Hematopoietic multipotent progenitor cell treated with erythropoietin and hydrocortisone succinate and interleukin-3 and kit ligand, for 15 days (in vitro differentiated cells): ENCODE results near the gene INSC.

Experiments used
- DNase-seq: peaks from one replicate; pipeline ENCODE4 v3.0.0-alpha.2; 2015; ENCODE audit warnings: low spot score

Gene INSC

DNA sequence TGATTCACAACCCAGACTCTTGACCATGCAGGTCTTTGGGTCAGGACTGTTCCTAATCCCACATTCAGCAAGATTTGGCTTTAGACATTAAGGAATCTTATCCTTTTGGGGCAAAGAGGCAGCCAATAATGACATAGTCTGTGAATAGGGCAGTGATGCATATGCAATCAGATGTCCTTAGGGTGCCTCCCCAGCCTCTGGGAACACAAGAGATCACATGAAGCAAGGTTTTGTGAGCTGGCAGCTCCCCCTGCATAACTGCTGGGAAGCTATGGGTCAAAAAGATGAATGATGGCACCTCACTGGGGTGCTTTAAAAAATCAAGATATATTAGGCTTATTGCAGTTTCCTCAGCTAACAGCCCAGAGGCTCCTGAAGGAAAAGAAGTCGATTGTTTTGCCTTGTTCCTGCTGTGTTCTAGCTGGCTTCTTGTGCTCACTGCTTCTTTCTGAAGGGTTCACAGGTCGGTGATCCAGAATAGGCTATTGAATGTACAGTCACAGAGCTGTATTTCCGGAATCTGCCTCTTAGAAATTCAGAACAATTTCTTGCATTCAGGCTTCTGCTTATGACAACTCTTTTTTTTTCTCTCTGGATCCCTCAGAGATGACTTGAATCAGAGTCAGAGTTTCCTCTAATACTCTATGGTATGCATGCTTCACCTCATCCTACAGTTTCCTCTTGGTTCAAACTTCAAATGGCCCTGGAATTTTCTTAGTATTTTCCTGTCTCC is 31.7 kb downstream of the INSC start:
- no peak for DNase-seq

DNA sequence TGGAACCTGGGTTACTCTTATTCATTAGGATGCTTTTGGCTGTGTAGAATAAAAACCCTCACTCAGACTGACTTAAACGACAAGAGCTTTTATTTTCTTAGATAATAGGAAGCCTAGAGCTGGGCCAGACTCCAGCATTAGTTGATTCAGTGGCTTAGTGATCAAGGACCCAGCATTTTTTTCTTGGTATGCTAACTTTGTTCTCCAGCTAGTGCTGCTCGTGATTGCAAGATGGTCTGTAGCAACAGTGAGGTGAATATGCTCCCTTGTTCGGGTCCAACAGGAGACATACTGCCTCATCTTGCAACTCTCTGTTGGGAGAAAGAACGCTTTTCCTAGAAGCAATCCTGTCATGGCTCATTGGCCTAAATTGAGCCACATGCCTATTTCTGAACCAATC is 33.4 kb downstream of the INSC start:
- DNase-seq = no peak

DNA sequence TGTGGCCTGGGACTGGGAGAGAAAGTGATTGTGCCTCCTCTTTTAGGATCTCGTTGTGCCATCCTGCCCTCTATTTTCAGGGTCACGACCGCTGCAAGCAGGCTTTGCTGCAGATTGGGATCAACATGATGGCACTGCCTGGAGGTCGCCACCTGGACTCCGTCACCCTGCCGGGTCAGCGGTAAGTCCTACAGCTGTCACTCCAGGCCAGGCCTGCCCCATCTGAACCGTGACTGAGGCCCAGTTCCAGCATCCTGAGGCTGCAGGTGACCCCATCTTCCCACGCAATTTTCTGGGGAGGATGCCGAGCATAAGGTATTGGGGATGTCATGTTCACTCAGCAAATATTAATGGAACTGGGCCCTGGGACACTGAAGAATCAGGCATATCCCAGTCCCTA is 34.3 kb downstream of the INSC start:
- no peak for DNase-seq

DNA sequence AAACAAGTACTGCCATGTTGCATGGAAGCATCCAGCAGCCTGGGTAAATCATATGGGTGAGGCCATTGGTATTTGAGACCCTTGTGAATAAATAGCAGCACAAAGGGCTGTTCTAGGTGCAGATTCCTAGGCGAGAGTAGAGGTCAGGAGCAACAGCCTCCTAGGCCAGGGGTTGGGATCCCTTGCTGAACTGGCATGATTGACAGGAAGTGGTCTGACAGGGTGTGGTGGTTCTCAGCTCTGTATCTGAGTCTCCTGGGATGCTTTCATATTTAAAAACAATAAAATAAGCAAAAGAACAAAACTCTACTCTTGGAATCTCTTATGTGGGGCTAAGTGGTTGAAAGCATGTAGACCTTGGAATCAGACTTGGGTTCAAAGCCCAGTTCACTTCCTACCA is 35.8 kb downstream of the INSC start:
- DNase-seq = no peak

DNA sequence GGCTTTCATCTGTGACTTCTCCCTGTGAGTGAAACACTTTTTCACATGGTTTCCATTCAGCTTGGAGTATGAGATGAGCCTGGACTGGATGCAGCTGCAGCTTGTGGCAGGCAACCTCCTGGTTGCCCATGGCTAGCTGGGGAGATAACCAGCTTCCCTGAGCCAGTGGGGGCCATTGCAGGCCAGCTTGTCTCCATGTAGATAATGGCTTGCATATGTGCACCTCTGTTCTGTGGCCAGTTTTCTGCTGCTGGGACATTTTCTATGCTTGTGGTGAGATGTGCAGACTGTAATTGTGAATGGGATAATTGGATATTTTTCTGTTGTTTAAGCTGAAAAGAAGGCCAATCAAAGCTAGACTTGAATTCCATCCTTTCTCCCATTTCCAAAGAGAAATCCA is 38.5 kb downstream of the INSC start:
- DNase-seq = no peak

DNA sequence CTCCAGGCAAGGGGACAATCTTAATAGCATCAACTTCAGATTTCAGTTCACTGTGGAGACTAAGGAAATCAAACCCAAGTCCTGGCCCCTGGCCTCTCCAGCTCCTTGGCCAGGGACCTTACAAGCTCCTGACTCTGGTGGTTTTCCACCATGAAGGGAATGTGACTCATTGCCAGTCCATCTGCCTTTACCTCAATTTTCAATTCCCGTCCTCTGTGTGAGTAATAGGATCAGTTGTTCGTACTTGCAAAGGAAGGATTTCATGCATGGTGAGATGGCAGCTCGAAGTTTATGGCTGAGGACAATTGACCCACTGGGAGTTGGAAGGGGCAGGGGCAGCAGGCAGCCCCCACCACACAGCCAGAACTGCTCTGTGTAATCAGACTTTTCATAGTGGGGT is 42.5 kb downstream of the INSC start:
- no peak for DNase-seq

DNA sequence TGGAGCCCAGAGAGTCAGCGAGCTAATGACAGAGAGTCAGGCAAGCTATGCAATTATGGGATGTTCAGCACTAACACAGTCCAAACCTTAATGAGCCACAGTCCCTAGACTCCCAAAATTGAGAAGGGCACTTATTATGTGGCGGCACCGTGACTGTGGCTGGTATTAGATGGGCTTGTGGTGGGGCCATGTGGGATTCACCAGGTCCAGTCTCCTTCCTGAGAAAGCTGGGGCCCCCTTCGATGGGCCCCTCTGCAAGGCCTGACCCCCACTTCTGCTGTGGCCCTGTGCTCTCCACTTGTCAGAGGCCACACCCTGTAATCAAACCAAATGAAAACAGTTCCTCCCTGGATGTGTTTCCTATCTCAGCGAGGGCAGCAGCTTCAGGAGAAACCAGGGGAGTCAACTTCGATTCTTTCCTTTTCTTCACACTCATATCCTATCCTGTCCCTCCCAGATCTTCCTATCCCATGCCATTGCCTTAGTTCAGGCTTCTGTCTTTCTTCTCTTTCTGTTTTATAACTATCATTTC is 42.9 kb downstream of the INSC start:
- no peak for DNase-seq

DNA sequence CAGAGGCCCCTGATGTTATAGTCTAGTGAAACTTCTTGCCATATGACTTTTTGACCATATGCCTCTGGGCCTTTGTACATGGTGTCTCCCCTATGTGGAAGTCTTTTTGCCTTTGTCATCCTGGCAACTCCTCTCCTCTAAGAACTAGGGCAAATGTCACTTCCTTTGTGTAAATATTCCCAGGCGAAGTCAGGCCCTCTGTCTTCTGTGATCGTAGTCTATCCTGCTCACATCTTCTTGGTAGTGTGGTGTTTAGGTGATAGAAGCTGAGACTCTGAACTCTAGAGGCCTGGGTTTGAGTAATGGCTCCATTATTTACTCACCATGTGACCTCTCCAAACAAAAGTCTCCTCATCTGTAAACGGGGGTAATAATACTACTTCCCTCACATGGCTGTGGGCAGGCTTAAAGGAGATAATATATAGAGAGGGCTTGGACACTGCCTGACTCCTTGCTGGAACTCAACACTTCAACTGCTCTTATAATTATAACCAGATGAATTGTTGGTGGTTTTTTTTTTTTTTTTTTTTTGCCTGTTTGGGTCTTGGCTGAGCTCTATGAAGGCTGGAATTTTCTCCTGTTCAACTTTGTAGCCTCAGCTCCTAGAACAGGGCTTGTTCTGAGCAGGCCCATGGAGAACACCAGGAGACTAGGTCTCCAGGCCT is 43.8 kb downstream of the INSC start:
- no peak for DNase-seq

DNA sequence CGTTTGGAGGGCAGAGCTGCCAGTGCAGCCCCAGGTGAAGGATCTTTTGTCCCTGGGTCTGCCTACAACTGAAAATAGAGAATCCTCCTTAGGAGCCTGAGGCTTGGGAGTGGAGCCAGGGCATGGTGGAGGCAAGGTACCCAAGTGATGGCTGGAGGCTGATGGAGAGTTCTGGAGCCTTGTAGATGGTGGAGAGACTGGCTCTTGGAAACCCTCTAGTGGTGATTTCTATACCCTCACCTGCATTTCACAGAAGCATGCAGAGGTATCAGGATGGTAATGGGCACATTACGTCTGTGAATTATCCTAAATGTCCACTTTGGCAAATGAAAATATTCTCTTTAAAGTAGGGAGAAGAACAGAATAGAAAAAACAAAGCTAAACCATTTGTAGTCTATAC is 44.4 kb downstream of the INSC start:
- no peak for DNase-seq

DNA sequence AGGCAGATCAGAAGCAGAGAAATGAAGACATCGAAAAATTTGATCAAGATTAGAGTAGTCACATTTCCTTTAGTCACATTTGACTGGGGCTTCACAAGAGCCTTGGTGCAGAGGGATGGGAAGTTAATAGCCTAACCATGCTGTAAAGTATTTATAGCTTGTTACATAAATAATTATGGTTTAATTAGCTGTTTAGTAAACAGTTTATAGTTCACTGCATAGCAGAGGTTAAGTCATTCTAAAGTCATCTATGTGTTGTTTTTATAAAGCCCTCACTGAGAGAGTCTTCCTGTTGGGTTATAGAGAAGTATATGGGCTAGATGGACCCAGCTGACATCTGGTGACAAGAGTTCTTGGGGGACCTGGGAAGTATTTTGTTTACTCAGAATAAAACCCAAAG is 47.1 kb downstream of the INSC start:
- DNase-seq = no peak

DNA sequence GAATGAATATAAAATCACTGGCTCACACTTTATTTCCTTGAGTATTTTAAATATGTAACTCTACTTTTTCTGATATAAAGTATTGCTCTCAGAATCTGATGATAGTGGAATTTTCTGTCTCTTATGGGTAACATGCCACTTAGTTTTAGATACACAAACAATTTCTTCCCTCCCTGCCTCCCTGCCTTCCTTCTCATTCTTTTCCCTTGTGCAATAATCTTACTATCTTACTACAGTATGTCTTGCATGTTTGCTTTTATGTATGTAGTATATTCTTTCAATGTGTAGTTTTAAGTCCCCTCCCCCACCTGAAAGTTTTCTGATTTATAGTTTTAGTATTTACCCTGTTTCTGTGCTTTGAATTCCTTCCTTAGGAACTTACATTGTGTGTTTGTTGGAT is 48.4 kb downstream of the INSC start:
- no peak for DNase-seq

DNA sequence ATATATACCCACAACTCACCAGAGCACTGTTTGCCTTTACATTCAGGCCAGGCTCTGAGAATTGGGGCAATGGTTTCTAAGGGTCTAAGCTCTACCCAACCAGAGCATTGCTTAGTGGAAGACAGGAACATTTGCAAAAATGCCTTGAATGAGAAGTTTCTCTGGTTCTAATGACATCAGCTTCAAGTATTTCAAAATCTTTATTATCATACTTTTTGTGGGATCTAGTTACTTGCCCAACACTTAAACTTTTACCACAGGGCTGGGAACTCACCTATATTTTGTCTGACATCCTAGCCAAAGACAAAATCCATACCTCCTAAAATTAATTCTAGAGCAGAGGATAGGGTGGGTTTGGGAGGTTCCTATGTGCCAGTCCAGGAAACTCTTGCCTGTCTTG is 51.5 kb downstream of the INSC start:
- no peak for DNase-seq

DNA sequence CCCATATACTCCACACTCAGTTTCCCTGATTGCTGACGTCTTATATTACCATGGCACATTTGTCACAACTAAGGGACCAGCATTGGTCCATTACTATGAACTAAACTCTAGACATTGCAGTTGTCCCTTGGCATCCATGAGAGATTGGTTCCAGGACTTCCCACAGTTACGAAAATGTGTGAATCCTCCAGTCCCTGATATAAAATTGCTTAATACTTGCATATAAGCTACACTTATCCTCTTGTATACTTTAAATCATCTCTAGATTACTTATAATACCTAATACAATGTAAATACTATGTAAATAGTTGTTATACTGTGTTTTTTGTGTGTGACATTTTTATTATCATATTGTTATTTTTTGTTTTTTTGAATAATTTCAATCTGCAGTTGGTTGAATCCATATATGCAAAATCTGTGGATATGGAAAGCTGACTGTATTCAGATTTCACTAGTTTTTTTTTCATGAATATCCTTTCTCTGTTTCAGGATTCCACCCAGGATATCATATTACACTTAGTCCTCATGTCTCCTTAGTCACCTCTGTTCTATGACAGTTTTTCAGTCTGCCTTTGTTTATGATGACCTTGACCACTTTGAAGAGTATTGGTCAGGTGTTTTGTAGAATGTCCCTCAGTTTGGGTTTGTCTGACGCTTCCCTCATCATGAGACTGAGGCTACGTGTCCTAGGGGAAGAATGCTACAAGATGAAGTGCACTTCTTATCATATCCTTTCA is 55.3 kb downstream of the INSC start:
- DNase-seq = no peak

DNA sequence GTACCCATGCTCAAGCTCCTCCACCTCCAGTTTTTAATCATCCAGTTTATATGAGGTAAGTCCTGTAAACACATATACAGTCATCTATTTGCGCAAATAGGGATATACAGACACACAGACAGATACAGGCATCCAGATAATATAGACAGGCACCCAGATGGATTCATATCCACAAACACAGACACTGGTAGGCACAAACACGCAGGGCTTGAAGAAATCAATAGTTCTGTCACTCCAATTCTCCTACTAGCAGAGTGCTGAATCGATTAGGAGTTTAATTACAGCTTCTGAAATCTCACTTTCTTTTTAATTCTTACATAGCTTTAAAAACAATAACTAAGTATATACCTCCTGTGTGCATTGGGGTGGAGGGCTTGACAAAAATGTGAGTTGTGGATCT is 56.0 kb downstream of the INSC start:
- DNase-seq = no peak

DNA sequence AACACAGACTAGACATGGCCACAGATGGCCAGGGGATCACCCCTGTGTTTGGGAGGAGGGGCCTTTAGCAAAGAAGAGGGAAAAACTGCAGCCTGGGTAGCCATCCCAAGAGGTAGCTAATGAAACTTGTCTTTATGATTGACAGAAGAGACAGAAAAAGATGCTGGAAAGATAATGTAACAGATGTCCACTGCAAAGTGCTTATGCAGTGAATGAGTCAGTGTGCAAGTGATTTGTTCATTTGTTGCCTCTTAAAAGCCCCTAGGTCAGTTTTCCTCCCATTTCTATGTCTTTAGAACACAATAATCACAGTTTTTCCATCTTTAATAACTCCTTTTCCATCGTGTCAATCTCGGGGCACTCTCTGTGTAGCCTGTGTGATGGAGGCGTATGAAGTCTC is 57.2 kb downstream of the INSC start:
- no peak for DNase-seq

DNA sequence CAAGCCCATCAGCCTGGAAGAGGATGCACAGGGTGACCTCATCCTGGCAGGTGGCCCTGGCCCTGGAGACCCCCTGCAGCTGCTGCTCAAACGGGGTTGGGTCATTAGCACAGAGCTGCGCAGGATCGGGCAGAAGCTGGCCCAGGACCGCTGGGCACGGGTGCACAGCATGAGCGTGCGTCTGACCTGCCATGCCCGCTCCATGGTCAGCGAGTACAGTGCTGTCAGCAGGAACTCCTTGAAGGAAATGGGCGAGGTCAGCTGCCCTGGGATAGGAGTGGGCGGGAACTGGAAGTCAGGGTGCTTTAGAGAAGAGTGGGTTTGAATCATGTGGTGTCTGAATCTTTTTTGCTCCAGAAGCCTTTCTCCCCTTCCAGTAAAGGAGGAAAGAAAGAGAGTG is 61.1 kb downstream of the INSC start:
- no peak for DNase-seq

DNA sequence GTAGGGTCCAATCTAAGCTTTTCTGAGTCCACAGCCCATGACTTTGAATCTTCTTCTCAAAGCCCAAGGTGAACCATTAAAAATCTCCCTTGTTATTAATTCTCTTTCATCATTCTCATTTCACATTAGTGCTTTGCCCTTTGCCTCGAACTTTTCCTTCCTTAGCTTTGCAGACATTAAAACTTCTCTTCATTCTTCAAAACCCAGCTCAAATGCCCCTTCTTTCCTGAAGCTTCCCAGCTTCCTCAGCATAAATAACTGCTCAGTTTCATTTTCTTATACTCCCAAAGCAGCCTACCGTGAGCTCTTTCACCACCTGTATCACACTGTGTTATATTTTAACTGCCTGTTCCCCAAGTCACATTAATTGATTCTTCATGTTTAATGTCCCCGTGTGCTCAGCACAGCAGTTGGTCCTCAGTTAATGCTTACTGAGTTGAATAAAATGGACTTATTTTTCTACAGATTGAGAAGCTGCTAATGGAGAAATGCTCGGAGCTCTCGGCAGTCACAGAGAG is 62.0 kb downstream of the INSC start:
- DNase-seq = no peak

DNA sequence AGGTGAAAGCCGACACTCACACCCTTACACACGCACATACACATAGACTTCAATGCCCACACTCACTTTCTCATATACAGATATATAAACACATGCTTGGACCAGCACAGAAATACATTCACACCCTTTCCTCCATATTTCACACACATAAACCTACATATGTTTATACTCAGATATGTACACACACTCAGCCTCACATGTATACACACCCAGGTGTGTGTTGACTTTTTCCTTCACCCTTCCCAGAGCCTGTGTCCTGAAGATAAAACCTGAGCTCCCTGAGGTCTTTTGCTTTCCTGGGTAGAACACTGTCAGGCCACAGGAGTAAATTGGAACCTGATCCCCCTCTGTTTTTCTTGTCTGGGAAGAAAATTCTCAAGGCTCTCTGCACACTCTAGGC is 62.8 kb downstream of the INSC start:
- no peak for DNase-seq

DNA sequence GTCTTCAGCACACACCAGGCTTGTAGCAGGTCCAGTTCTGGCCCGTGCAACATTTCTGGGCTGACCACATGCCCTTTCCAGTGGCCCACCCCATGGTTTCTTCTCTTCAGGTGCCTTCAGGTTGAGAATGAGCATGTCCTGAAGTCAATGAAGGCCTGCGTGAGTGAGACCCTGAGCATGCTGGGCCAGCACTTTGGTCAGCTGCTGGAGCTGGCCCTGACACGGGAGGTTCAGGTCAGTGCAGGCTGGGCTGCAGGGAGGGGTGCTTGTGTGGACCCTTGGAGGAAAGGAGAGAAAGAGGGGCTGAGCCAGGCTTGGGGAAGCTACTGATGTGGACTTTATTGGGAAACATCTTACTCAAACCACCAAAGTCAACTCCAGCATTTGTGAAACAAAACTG is 63.5 kb downstream of the INSC start:
- no peak for DNase-seq

DNA sequence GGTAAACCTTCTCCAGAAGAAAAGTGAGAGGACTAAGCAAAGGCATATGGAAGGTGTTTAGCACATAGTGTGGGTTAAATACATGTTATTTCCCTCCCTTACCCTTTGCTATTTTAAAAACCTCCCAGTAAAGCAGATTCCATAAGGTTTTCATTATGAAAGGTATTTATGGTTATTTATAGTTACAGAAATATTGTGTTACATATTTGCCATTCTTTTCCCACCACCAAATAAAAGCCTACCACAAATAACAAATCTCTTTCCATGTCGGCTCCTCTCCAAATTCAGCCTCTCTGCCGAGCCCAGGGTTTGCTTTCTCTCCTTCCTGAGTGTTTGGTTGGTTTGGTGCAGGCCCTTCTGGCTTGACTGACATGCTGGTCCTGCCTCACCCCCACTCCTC is 64.4 kb downstream of the INSC start:
- no peak for DNase-seq

DNA sequence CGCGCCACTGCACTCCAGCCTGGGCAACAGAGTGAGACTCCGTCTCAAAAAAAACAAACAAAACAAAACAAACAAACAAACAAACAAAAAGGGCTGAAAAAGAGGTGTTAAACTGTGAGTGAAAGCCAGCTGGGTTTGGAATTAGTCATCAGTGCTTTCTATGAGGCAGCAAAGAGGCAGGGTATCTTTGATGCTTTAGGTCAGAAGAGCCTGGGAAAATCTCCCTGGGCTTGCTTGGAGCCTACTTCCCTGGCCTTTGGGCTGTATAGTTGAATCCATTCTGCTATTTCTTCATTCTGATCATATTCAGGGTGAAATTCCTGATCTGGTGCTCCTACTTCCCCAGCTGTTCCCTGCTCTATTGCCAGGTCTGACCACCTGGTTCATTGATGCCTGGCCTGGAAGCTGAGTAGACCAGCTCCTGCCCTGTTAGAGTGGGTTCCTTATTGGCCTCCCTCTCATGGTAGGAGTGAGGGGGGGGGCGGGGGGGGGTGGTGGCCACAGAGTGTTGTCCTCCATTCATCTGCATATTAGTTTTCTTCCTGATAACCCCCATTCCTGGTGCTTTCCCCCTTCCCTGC is 65.6 kb downstream of the INSC start:
- DNase-seq = no peak

DNA sequence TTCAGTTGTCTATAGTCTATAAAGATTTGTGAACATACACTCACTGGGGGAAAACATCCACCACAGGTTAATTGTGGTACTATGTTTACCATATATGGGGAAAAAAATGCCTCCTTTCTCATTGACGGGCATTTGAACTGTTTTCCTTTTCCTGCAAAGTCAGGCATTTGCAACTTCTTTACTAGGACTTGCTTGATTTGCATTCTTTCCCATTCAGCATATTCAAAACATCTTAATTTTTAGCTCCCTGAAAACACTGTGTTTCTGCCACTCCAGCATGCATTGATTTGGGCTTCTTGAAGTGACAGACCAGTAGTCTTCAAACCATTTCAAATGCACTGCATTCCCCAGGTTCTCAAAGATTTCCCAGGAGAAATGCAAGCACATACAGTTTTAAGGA is 67.6 kb downstream of the INSC start:
- no peak for DNase-seq

DNA sequence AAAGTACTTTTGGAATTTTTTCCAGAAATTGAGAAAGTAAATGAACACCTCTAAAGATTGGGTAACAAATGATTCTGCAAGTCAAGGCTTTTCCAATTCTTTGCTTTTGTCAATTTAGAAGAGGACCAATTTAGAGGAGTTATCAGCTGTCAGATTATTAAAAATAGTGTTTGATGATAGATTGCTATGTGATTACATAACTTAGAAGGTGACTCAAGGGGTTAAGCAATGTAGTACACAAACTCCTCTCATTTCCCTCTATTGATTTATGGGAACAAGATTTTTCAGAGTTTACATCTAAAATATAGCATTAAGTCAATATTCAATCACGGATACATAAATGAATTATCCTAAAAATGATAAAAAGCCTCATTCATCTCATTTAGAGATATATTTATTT is 70.3 kb downstream of the INSC start:
- DNase-seq = no peak
